Midbrain (tissue), 1 donor: ENCODE data around the gene RHBDL2.
"Not testable (repeated sequence)": the region's sequence is repeated elsewhere in the genome, so short reads cannot be mapped to it uniquely, and the experiment has no call there.

ENCODE experiments used
- DNase-seq: peaks from one replicate; lab custom pipeline; 2025; lab: John Stamatoyannopoulos, UW

Gene RHBDL2

GRCh38 chr1:38932571-38932970 lies 9.1 kb downstream of the RHBDL2 start:
- no peak for DNase-seq

- DNase-seq: peak; percentile 91
Observed at GRCh38 chr1:38929476-38929875, 12.2 kb downstream of the RHBDL2 start.

GRCh38 chr1:38929054-38929453 lies 12.6 kb downstream of the RHBDL2 start:
- DNase-seq: no peak

GRCh38 chr1:38926091-38926490 lies 15.5 kb downstream of the RHBDL2 start:
- no peak for DNase-seq

GRCh38 chr1:38925391-38925790 lies 16.2 kb downstream of the RHBDL2 start:
- DNase-seq: no peak

GRCh38 chr1:38923607-38924006 lies 18.0 kb downstream of the RHBDL2 start:
- DNase-seq: no peak

GRCh38 chr1:38919130-38919529 lies 22.5 kb downstream of the RHBDL2 start:
- DNase-seq: peak; percentile 70

- DNase-seq: no peak
Observed at GRCh38 chr1:38918568-38918967, 23.1 kb downstream of the RHBDL2 start.

- no peak for DNase-seq
Observed at GRCh38 chr1:38917772-38918171, 23.9 kb downstream of the RHBDL2 start.

- DNase-seq: no peak
Observed at GRCh38 chr1:38917337-38917736, 24.3 kb downstream of the RHBDL2 start.

GRCh38 chr1:38915352-38915948 lies 26.2 kb downstream of the RHBDL2 start:
- no peak for DNase-seq

- not testable (repeated sequence) for DNase-seq
Observed at GRCh38 chr1:38914908-38915307, 26.7 kb downstream of the RHBDL2 start.

- no peak for DNase-seq
Observed at GRCh38 chr1:38908821-38909220, 32.8 kb downstream of the RHBDL2 start.

- DNase-seq: no peak
Observed at GRCh38 chr1:38905985-38906384, 35.6 kb downstream of the RHBDL2 start.

- DNase-seq: no peak
Observed at GRCh38 chr1:38899560-38899959, 42.1 kb downstream of the RHBDL2 start.

GRCh38 chr1:38898653-38899230 lies 42.9 kb downstream of the RHBDL2 start:
- DNase-seq: no peak

- DNase-seq: no peak
Observed at GRCh38 chr1:38896169-38896568, 45.5 kb downstream of the RHBDL2 start.

GRCh38 chr1:38892976-38893375 lies 48.7 kb downstream of the RHBDL2 start:
- DNase-seq: no peak

GRCh38 chr1:38891753-38892152 lies 49.9 kb downstream of the RHBDL2 start:
- DNase-seq: no peak

GRCh38 chr1:38889589-38889988 lies 52.0 kb downstream of the RHBDL2 start:
- DNase-seq: no peak

GRCh38 chr1:38888423-38889333 lies 53.0 kb downstream of the RHBDL2 start:
- DNase-seq: no peak

- no peak for DNase-seq
Observed at GRCh38 chr1:38885092-38885491, 56.5 kb downstream of the RHBDL2 start.

- DNase-seq: no peak
Observed at GRCh38 chr1:38881487-38881886, 60.1 kb downstream of the RHBDL2 start, which contains the start of gene GJA9. GJA9 (minus strand) TSS chr1:38881587; CDS start chr1:38876098, 5,489 bp downstream.
